NB4 (cell line): Measurements from ENCODE around the gene GLI1.

Experiments used
- CTCF ChIP-seq: IDR thresholded peaks from one replicate; pipeline ENCODE4 v1.5.1; 2012; ENCODE audit warnings: low read depth, low read length
- MAX ChIP-seq: IDR thresholded peaks from 2 replicates; pipeline ENCODE4 v1.6.1; 2011; ENCODE audit warnings: low read depth, low read length
- POLR2A ChIP-seq: IDR thresholded peaks from 2 replicates; pipeline ENCODE4 v1.6.1; 2011; ENCODE audit warnings: mild to moderate bottlenecking; ENCODE audit not compliant: insufficient read length; ENCODE audit errors: extremely low read depth

- TF ChIP-seq CTCF (peak; percentile 47), POLR2A (peak; percentile 48), MAX (peak; percentile 65)
Observed at GRCh38 chr12:57487597-57488401, 28.2 kb downstream of the GLI1 start, which contains the start of gene MARS1.
